Choroid plexus epithelial cell (primary cell): ENCODE data around the gene ACSM5.

Experiments
- DNase-seq: peaks from one replicate; pipeline ENCODE4 v3.0.0-alpha.2; 2010; ENCODE audit warnings: low read depth
- H3K4me3 ChIP-seq: 2 replicates; pipeline ENCODE4 v1.5.1; 2011; ENCODE audit warnings: low read depth, mild to moderate bottlenecking, control low read depth, low read length, moderate library complexity
- TF ChIP-seq, protein P1 (sequence below): conservative IDR thresholded peaks from 2 replicates; pipeline ENCODE4 v1.5.1; 2011; ENCODE audit warnings: low read depth, mild to moderate bottlenecking, control low read depth, inconsistent platforms, low read length, moderate library complexity

The ACSM5 gene

GRCh38 chr16:20388854-20389253 lies 20.5 kb upstream of the ACSM5 start:
- H3K4me3 ChIP-seq = no peak overlapping the region
- DNase-seq = no peak
- TF ChIP-seq, protein P1, sequence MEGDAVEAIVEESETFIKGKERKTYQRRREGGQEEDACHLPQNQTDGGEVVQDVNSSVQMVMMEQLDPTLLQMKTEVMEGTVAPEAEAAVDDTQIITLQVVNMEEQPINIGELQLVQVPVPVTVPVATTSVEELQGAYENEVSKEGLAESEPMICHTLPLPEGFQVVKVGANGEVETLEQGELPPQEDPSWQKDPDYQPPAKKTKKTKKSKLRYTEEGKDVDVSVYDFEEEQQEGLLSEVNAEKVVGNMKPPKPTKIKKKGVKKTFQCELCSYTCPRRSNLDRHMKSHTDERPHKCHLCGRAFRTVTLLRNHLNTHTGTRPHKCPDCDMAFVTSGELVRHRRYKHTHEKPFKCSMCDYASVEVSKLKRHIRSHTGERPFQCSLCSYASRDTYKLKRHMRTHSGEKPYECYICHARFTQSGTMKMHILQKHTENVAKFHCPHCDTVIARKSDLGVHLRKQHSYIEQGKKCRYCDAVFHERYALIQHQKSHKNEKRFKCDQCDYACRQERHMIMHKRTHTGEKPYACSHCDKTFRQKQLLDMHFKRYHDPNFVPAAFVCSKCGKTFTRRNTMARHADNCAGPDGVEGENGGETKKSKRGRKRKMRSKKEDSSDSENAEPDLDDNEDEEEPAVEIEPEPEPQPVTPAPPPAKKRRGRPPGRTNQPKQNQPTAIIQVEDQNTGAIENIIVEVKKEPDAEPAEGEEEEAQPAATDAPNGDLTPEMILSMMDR = no peak

DNA sequence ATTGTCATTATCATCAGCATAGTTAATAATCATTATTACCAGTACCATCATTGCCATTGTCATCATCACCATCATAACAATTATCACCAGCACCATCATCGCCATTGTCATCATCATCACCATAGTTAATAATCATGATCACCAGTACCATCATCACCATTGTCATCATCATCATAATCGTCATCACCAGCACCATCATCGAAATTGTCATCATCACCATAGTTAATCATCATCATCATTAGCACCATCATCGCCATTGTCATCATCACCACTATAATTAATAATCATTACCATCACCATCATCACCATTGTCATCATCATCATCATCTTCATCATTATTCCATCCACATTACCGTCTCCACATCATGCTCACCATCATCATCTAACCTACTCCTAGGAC lies 18.3 kb upstream of the ACSM5 start:
- TF ChIP-seq, protein P1 = no peak
- DNase-seq = no peak
- H3K4me3 ChIP-seq = no peak overlapping the region

GRCh38 chr16:20393801-20394577 lies 15.3 kb upstream of the ACSM5 start:
- TF ChIP-seq, protein P1 = no peak
- no peak overlapping the region for H3K4me3 ChIP-seq
- no peak for DNase-seq

DNA sequence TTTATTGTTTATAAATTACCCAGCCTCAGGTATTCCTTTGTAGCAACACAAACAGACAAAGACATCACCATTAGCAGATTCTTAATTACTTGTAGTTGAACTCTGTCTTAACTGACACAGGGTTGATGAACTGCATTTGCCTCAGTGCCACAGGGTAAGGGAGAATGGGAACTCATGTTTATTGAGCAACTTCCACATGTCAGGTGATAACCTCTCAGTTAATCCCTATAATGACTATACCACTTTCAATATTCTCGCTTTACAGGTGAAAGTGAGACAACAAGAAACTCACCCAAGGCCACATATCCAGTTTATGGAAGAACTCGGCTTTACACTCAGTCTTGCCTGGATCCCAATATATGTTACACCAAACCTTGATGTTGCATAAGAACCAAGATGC lies 13.4 kb upstream of the ACSM5 start:
- TF ChIP-seq, protein P1 = no peak
- no peak for DNase-seq
- H3K4me3 ChIP-seq = no peak overlapping the region

- no peak overlapping the region for H3K4me3 ChIP-seq
- TF ChIP-seq, protein P1 = no peak
These were observed 12.4 kb upstream of the ACSM5 start for GRCh38 chr16:20396846-20397467.

GRCh38 chr16:20397468-20398074 lies 11.8 kb upstream of the ACSM5 start:
- no peak overlapping the region for H3K4me3 ChIP-seq
- no peak for DNase-seq
- TF ChIP-seq, protein P1 = no peak

More at GRCh38 chr16:20396846-20397467, 12.4 kb upstream of the ACSM5 start:
- no peak for DNase-seq

- H3K4me3 ChIP-seq = no peak overlapping the region
- TF ChIP-seq, protein P1 = no peak
- DNase-seq = no peak
These were observed 10.7 kb upstream of the ACSM5 start for GRCh38 chr16:20398603-20399002.
